GM23248 (cell line): ENCODE measurements around the gene ZNF652.

Experiments
- EZH2 ChIP-seq: fragments of 200-600 bp; sonication (generic); IDR thresholded peaks from 2 replicates; pipeline ENCODE4 v1.6.1; 2018; ENCODE audit warnings: antibody characterized with exemption, mild to moderate bottlenecking; ENCODE audit not compliant: insufficient read depth, poor library complexity, severe bottlenecking
- EZH2phosphoT487 ChIP-seq: fragments of 200-600 bp; sonication (generic); IDR thresholded peaks from 2 replicates; pipeline ENCODE4 v1.6.1; 2018; ENCODE audit warnings: antibody characterized with exemption, moderate library complexity, mild to moderate bottlenecking, low read depth; ENCODE audit not compliant: insufficient read depth

DNA sequence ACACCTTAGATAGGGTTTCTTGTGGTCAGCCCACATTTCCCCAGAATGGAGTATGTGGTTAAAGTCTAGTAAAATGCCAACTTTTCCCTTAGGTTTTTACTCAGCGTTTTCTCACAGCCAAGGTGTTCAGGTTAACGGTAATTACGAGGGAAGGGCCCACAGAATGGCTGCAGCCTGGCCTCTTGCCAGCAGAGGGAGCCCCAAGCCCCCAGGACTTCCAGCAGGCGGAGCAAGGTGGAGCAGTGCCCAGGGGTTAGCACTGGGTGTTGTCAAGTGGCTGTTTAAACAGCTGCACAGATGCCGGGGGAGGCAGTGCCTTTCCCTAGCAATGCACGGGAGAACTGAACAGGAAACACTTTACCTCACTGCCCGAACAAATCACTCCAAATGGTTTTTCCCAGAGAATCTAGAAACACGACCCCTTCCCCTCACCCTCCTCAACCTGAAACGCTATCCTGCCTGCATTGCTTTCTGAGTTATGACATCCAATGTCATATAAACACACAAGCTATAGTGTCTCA is 46.0 kb upstream of the ZNF652 start:
- TF ChIP-seq EZH2 (no peak), EZH2phosphoT487 (no peak)
